Fibroblast of villous mesenchyme (primary cell): ENCODE data around the gene SGO1. TPM values are rescaled to one million over a fixed set of nuclear protein-coding genes. Genes with fewer than 3 reads are reported as not detected.

Experiments used
- DNase-seq: peaks from one replicate; pipeline ENCODE4 v3.0.0-alpha.2; 2010; ENCODE audit warnings: low read depth
- H3K4me3 ChIP-seq: 2 replicates; pipeline ENCODE4 v1.5.1; 2011; ENCODE audit warnings: low read depth, mild to moderate bottlenecking, low read length
- total RNA-seq: library from RNA; depleted of rRNA; stranded (reverse); fragments of >200 nt; gene quantifications from 2 replicates; pipeline ENCODE4 v1.2.3, GENCODE V29; 2012
- TF ChIP-seq, protein P1 (sequence below): IDR thresholded peaks from 2 replicates; pipeline ENCODE4 v1.5.1; 2012; ENCODE audit warnings: low read depth, mild to moderate bottlenecking, low read length; ENCODE audit not compliant: insufficient read depth

The SGO1 gene
- 3.9 and 7.8 TPM in 2 replicates for total RNA-seq

DNA sequence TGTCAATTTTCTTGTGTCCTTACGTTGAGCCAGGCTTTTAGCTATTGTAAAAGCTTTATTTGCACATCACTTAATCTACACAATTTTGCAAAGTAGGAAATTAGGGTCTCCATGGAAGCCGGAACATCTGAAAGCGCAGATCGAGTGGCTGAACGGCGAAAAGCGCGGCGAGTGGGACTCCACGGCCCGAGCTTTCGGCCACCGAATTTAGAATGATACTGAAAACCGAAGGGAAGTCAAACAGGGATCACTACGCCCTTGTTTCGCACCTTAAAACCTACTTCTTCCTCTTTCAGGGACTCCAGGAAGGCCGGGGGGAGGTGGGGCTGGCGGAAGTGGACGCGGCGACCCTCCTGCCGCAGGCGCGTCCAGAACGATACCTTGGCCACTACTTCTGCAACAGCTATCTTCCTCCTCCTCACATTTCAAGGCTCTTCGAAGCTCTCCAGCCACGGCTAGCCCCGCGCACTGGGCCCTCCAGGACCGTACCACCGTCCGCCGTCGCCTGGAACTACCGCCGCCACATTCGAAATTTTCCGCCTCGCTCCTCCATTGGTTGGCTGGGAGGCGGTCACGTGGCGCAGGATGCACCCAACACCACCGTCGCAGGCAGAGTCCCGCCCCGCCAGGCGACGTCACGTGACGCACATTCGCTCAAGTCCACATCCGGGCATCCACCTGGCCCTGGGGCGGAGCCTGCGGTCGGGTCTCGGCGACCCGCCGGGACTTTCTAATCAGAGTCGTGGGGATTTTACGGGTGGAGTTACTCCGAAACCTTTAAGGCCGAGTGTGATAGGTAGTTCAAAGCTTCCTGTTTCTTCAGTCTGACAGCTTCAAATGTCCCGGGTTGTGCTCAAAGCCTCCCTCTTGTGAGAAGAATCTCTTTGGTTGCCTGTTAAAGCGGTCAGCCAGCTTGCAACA lies at the start of gene SGO1:
SGO1 (minus strand) TSS at position 528 of the 921 bp plus-strand sequence. CDS start 2,179 bp downstream, outside the sequence.
- peak; percentile 98 for DNase-seq
- H3K4me3 ChIP-seq, result peak within 1 kb of the TSS; percentile 98
- TF ChIP-seq, protein P1, sequence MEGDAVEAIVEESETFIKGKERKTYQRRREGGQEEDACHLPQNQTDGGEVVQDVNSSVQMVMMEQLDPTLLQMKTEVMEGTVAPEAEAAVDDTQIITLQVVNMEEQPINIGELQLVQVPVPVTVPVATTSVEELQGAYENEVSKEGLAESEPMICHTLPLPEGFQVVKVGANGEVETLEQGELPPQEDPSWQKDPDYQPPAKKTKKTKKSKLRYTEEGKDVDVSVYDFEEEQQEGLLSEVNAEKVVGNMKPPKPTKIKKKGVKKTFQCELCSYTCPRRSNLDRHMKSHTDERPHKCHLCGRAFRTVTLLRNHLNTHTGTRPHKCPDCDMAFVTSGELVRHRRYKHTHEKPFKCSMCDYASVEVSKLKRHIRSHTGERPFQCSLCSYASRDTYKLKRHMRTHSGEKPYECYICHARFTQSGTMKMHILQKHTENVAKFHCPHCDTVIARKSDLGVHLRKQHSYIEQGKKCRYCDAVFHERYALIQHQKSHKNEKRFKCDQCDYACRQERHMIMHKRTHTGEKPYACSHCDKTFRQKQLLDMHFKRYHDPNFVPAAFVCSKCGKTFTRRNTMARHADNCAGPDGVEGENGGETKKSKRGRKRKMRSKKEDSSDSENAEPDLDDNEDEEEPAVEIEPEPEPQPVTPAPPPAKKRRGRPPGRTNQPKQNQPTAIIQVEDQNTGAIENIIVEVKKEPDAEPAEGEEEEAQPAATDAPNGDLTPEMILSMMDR, result no peak

DNA sequence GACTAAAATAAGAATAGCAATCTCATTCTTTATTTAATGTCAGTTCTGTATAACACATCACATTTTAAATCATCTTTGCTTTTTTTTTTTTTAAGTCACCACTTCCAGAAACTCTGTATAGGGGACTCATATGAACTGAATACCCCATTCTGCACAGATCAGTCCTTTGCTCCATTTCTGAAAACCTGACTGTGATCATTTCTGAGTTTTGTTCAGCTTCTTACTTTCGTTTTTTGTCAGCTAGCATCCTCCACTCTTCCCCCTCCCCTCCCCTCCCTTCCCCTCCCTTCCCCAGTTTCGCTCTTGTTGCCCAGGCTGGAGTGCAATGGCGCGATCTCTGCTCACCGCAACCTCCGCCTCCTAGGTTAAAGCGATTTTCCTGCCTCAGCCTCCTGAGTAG lies 49.8 kb upstream of the SGO1 start:
- DNase-seq, result no peak
- TF ChIP-seq, protein P1, result no peak
- no peak overlapping the region for H3K4me3 ChIP-seq

DNA sequence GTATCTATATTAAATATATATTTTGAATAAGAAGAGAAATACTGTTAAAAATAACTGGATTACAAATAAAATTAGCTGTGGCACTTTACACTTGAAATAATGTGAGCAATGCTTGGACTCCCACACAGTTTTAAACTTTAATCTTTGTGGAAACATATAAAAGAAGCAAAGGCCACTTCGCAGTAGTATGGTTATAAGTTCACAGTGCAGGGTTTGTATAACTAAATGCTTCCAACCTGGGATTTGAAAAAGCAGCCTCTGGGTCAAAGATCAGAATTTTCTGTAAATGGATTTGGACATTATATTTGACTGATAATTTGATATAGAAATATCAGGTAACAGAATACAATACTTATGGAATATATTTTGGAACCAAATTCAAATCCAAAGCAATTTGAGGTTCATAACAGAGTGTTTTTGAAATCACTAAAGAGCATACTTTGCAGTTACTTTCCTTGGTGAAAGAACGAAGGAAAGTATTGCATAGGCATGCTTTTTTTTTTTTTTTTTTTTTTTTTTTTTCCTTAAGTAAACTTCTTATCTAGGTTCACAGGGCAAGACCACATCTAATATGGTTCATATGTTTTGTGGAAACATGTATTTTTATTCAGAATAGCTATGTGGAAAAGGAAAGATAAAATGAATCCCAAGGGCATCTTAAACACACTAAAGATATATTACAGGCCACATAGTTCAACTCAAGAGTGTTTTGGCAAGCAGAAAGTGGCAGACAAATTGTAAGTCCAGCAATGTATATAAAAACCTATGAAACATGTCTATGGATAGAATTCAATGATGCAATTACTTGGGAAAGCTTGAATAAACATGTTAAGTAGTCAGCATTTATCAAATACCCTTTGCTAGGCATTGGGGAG lies 47.1 kb upstream of the SGO1 start:
- no peak overlapping the region for H3K4me3 ChIP-seq
- no peak for DNase-seq
- TF ChIP-seq, protein P1, result no peak

DNA sequence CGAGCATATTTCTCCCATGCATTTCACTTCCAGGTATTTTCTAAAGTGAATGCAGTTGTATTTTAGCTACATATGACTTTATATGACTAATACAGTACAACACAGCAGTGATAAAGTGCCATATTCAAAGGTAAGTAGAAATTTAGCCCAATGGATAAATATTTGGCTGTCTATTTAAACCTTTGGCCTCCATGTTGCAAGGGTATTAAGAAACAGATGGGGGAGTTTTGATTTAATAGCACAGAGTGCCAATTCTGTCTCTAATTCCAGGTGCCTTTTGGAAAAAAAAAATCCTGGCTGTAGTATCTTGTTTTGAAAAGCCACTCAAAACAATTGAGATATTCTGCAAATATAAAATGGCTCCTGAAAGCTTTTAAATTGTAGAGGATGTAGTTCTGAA lies 44.9 kb upstream of the SGO1 start:
- DNase-seq, result no peak

DNA sequence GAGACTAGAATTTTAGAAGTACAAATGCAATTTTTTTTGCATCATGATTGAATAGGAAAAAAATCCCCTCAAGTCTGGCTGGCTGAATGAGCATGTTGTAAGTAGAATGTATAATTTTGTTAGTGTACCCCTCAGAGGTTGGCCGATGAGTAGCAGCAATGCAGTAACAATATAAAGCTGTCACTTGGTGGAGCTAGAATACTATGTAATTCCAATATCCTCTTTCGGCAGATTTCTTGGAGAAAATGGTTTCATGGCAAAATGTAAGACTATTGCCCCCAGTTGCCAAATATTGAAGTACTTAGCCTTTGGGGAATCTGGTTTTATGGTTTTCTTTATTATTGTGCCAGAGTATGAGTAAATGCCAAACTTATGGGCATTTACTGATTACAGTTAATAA lies 39.8 kb upstream of the SGO1 start:
- no peak overlapping the region for H3K4me3 ChIP-seq
- TF ChIP-seq, protein P1, result peak; percentile 25
- DNase-seq, result peak; percentile 19

More for the DNA sequence above, 44.9 kb upstream of the SGO1 start:
- TF ChIP-seq, protein P1, result no peak
- no peak overlapping the region for H3K4me3 ChIP-seq

DNA sequence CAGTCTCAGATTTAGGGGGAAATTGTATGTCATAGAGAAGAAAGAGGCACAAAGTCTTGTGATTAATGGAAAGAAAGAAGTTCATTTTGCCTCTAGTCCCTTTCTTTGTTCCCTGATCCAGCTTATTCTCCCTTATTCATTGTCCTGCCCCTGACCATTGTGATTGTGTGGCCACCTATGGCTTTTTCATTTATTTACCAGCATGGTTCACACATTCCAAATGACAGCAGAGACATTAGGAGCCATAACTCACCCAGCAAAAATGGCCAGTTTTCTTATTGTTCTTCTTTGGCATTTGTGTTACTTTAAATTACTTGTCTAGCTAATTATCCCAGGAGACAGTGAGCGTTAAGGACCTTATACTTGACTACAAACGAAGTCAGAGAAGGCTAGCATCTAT lies 36.3 kb upstream of the SGO1 start:
- no peak for DNase-seq
- TF ChIP-seq, protein P1, result no peak
- no peak overlapping the region for H3K4me3 ChIP-seq
